ENCODE data around the gene PCLAF. TPM values are rescaled to one million over a fixed set of nuclear protein-coding genes. Genes with fewer than 3 reads are reported as not detected.
A peak's percentile ranks its signal among the peaks of the same experiment; 100 is the strongest.

The PCLAF gene
- total and polyA plus RNA-seq, 2 donors (not counting 3 experiments of a cell fraction or from before 2014, with no cell fraction given), result 54.7 to 55.2 TPM

DNA sequence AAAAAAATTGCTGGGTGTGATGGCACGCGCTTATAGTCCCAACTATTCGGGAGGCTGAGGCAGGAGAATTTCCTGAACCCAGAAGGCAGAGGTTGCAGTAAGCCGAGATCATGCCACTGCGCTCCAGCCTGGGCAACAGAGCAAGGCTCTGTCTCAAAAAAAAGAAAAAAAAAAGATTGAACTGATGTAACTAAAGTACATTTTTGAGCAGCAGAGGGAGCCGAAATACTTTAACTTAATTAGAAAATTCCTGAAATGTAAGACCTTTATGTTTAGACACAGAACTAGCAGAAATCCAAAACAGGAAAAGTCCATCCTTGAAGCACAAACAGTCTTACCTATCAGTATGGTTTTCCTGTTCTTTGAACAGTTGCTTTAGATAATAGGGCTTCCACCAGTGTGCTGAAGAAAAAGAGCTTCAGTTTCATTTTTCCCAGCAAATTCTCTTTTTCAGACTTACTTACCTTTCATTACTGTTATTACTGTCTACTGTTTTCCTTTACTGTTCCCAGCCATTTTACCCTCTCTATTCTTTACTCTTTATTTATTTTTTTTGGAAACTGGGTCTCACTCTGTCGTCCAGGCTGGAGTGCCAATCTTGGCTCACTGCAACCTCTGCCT, 45.7 kb upstream of the PCLAF start:
- no peaks in the 10 kb centered on the region for H3K9me1 ChIP-seq (replicated peaks; ENCODE audit: control insufficient read depth, extremely low read depth, insufficient read depth, low read length)
- intact Hi-C loops (cut with micrococcal nuclease), result loop anchor here (1.0 to 2.0 kb wide), 4 partner anchors 34 to 301 kb away; partner anchors contain the start of gene ZNF609
- TF ChIP-seq POLR2AphosphoS5 (IDR thresholded peaks at IDR 0.05; ENCODE audit: insufficient read depth, low read depth, low read length) (no peak), EZH2 (IDR thresholded peaks at IDR 0.05; ENCODE audit: borderline replicate concordance, low read depth, low read length, severe bottlenecking) (no peak), POLR2A (IDR thresholded peaks at IDR 0.05; ENCODE audit: low read depth, low read length) (no peak), GATA2 (IDR thresholded peaks at IDR 0.05; ENCODE audit: insufficient read depth, insufficient read length, low read depth, low read length) (no peak), JUN (IDR thresholded peaks at IDR 0.05; ENCODE audit: borderline replicate concordance, insufficient read depth, insufficient read length, low read depth) (no peak), FOS (IDR thresholded peaks at IDR 0.05; ENCODE audit: borderline replicate concordance, insufficient read depth, low read length) (no peak), MYC (IDR thresholded peaks at IDR 0.05; ENCODE audit: low read depth, low read length) (no peak)
- TF ChIP-seq, protein P1, sequence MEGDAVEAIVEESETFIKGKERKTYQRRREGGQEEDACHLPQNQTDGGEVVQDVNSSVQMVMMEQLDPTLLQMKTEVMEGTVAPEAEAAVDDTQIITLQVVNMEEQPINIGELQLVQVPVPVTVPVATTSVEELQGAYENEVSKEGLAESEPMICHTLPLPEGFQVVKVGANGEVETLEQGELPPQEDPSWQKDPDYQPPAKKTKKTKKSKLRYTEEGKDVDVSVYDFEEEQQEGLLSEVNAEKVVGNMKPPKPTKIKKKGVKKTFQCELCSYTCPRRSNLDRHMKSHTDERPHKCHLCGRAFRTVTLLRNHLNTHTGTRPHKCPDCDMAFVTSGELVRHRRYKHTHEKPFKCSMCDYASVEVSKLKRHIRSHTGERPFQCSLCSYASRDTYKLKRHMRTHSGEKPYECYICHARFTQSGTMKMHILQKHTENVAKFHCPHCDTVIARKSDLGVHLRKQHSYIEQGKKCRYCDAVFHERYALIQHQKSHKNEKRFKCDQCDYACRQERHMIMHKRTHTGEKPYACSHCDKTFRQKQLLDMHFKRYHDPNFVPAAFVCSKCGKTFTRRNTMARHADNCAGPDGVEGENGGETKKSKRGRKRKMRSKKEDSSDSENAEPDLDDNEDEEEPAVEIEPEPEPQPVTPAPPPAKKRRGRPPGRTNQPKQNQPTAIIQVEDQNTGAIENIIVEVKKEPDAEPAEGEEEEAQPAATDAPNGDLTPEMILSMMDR (IDR thresholded peaks at IDR 0.05; ENCODE audit: extremely low read depth in 1 of 2, insufficient read depth in 1 of 2, low read depth in 1 of 2, low read length in 2 of 2), result no peak
- TF ChIP-seq, protein P2, sequence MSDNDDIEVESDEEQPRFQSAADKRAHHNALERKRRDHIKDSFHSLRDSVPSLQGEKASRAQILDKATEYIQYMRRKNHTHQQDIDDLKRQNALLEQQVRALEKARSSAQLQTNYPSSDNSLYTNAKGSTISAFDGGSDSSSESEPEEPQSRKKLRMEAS (IDR thresholded peaks at IDR 0.05; ENCODE audit: insufficient read depth, insufficient read length), result no peak
- CTCF ChIA-PET, result interaction anchor here (0.7 to 4.7 kb wide), 24 partner anchors 9 to 301 kb away, joined by 3 to 92 read pairs (median 4); partner anchors contain the start of genes TRIP4 and ZNF609
- no peak overlapping the region for H3K27ac ChIP-seq (ENCODE audit: insufficient read depth, low read depth, low read length)
- no peak overlapping the region for H3K4me2 ChIP-seq (ENCODE audit: insufficient read depth, low read length)
- POLR2A ChIA-PET, result no interaction called here
- no peaks in the 10 kb centered on the region for H3K27me3 ChIP-seq (ENCODE audit: control insufficient read depth in 2 of 2, insufficient read depth in 2 of 2, low read length in 2 of 2)
- no peak overlapping the region for H3K9ac ChIP-seq (replicated peaks; ENCODE audit: extremely low read depth, insufficient read depth, low read length)
- H3K4me3 ChIP-seq (replicated peaks in 1 of 3; ENCODE audit: insufficient read depth in 1 of 3, low read depth in 1 of 3, low read length in 3 of 3), result no peak overlapping the region
- H4K20me1 ChIP-seq (replicated peaks; ENCODE audit: control insufficient read depth, extremely low read depth, insufficient read depth, low read length), result no peaks in the 10 kb centered on the region
- H3K36me3 ChIP-seq (ENCODE audit: control insufficient read depth in 2 of 2, extremely low read depth in 1 of 2, insufficient read depth in 2 of 2, low read length in 2 of 2), result peaks cover 4 to 10% of the 10 kb centered on the region in 2 experiments
- no TSS peak for BruUV-seq (replicated peaks)
- H2AFZ ChIP-seq (ENCODE audit: low read depth, low read length), result no peak overlapping the region
- DNase-seq (ENCODE audit: low read depth, low spot score) (peak; percentile 74), FAIRE-seq (peak; percentile 87)
- dilution Hi-C loops (cut with MboI; ENCODE audit: extremely low pct_ligation_motif_present, low sequenced_read_pairs), result no loop called here
- H3K79me2 ChIP-seq (ENCODE audit: control insufficient read depth, insufficient read depth, low read length), result no peaks in the 10 kb centered on the region
- H3K4me1 ChIP-seq (ENCODE audit: control insufficient read depth, extremely low read depth, insufficient read depth, low read length), result peaks cover 2% of the 10 kb centered on the region
- H3K9me3 ChIP-seq (replicated peaks; ENCODE audit: control insufficient read depth, insufficient read depth, low read length), result no peaks in the 10 kb centered on the region

All from endothelial cell of umbilical vein (primary cell).